NCI-H146 treated with DMSO at 0.1 percent for 48 hours (cell line): ENCODE results near the gene TRAF6.
"Not testable (repeated sequence)": the region's sequence is repeated elsewhere in the genome, so short reads cannot be mapped to it uniquely, and the experiment has no call there.

Source experiments
- DNase-seq: peaks from one replicate; lab custom pipeline; 2025; ENCODE audit not compliant: unreplicated experiment; lab: John Stamatoyannopoulos, UW

The TRAF6 gene

DNA sequence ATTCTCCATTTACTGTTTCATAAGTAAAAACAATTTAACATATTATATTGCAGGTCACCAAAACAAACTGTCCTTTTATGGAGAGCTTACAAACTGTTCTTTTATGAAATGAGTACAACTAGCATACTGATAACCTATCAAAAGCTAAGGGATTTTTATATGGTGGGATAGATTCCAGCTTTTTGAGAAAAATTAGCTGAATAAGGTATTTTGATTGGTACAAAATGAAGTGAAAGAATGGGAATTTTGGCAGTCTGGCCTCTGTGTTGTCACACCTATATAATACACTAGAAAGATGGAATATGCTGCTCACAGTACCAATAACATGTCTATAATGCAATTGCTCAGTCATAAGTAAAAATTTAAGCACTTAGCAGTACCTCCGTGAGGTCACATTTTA is 11.4 kb downstream of the TRAF6 start:
- no peak for DNase-seq

DNA sequence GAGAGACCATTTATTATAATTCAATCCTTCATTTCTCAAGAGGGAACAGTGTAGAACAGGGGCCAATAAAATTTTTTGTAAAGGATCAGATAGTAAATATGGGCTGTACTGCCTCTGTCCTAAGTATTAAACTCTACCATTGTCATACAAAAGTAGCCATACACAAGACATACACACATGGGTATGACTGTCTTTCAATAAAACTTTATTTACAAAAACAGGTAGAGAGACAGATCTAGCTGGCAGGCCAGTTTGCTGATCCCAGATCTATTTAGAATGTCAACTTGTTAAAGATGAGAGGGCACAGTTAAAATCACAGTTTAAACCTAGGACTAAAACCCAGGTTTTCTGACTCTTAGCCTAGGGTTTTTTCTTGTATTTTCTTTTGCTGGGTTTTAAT is 16.7 kb downstream of the TRAF6 start:
- DNase-seq: no peak

DNA sequence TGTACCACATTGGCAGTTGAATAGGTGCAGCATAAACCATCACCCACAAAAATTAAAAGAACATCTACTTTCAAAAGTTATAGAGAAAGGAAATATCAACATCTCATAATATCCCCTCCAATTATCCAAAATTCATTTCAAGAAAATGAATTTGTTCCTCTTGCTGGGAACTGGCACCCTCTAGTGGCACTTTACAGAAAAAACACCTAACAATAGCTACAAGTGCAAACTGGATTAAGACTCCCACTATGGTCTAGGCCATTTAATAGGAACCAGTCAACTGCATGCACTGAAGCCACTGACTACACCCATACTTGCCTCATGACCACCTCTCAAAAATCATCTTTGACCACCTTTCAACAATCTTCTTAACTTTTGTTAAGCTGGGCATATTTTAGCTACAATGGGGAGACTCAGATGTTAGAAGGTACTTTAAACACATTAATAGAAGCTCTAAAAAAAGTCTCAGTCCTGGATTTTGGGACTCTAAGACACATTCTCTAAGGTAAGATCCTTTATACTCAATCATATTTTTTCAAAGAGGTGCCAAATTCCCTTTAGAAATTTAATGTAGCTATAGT is 17.3 kb downstream of the TRAF6 start:
- peak; percentile 21 for DNase-seq

DNA sequence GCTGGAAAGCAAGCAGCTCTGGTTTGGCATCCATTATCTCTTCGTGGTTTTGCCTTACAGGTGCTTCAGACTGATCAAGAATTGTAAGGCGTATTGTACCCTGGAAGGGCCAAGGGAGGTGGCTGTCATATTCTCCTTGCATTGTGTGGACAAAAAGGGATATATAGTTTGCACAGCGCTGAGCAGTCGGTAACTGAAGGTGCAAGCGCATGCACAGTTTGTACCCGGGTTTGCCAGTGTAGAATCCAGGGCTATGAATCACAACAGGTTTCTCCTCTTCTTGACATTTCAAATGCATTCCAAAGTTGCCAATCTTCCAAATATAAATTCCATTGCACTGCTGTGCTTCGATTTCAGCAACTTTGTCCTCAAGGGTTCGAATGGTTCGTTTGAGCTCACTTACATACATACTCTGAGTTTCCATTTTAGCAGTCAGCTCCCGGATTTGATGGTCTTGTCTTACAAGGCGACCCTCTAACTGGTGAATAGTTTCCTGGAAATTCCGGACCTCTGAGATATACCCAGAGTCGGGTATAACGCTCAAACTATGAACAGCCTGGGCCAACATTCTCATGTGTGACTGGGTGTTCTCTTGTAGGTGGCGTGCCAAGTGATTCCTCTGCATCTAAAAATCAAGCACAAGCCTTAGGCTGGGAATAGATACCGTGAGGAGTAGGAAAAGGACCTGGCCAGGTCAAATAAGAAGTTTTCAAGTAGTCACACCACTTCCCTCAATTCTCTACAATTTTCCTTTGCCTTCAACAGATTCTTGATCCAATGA is 19.9 kb downstream of the TRAF6 start:
- no peak for DNase-seq

DNA sequence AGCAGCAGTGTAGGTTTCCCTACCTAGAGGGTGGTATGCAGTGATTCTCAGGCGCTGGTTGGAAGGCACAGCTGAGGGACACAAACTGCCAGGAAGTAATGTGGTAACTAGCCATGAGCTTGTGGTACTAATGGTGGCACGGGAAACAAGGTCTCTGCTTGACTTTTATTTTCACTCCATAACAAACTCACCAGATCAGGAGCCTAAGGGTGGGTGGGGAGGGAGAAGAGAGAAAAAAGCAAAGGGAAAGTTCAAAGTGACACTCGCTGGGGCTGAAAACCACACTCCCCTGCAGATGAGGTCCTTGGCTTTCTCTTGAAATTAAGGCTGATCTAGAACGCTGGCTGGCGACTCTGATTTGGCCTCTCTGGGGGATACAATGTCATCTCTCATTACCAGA is 22.0 kb downstream of the TRAF6 start:
- DNase-seq: no peak

DNA sequence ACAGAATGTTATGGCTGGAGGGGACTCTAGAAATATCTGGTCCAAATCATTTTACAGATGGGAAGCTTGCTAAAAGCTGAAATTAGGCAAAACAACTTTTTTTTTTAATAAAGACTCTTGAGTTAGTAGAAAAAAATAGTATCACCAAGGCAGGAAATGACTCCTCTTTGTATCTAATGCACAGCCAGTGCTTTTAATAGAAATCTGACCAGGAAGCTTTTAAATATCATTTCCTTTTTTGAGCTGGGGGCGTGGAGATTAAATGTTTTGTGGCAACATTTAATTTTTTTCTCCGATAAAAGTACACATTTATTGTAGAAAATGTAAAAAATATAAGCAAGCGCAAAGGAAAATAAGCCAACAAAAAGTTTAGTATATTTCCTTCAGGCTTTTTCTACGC is 22.5 kb downstream of the TRAF6 start:
- DNase-seq: no peak

DNA sequence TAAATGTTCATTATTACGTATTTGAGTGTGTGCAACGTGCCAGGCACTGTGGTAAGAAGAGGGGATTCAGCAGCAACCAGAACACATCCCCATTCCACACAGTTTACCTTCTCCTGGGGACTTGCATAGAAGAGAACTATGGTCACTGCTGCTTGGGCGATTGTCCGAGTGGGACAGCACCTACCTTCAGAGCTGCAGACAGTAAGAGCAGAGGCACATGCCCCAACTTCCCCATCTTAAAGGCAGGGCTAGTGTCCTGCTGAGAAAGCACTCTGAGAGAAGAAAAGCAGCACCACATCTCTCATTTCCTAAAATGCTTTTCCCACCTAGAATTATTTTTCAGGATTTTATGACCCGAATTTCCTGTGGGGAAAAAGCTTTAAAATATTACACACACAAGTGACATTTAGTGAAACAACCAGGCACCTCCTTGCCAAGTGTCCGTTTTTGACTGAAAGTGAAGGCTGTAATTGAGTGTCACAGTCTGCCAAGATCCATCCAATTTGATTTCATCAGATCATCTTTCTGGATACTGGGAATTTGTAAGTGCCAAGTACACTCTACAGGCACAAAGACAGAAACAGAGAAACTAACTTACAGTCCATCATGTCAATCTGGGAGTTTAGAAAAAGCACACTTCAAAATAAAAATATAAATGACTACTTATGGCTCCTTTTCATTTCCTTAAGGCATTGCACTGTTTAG is 24.6 kb downstream of the TRAF6 start:
- no peak for DNase-seq

DNA sequence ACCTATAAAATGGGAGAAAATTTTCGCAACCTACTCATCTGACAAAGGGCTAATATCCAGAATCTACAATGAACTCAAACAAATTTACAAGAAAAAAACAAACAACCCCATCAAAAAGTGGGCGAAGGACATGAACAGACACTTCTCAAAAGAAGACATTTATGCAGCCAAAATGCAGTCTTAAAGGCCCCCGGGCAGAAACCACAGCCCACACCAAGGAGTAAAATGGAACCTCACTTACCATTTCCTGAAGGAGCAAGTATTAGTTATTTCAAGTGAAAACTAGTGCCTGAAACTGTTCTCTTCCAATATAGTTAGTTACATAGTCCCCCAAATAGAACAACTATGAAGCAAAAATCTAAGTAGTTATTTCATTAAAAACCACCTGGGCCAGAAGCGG is 27.0 kb downstream of the TRAF6 start:
- not testable (repeated sequence) for DNase-seq

DNA sequence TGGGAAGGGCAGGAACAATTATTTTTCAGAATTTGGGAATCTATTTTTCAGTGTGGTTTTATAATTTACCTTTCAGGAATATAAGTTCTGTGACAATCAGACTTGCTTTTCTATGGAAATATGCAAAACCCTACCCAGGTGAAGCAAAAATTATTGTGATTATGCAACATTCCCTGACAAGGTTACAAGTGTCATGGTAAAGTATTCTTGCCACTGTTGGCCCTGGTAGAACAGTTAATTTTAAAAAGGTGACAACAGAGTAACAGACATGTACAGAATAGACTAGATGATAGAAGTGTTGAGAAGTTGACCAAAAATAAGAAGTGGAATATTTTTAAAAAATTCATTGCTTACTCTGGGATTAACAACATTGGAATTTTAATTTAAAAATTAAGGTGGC is 29.2 kb downstream of the TRAF6 start:
- no peak for DNase-seq

DNA sequence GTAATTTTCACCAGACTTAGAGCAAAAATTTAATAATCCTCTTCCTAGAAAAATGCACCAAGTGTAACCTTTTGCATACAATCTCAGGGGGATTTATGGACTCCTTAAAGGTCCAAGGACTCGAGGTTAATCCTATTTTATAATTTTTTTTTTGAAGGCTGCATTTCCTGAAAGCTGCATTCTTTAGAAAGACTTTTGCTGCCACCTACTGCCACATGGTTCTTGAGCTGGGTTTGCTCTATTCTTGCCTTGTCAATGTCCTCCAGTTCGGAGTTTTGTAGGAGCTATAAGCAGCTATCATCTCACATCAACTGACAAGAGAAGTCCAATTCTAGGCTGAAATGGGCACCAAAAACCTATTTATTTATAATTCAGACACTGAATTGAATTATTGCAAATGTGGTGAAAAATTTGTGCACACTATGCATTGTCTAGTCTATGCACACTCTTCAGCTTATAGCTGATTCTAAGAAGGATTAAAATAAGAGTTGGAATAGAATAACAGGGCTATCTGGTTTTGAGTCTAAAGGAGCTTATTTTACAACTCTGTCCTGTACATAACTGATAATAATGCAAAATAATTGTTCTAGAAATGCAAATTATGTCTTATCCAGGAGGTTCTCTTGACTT is 31.3 kb downstream of the TRAF6 start:
- no peak for DNase-seq

DNA sequence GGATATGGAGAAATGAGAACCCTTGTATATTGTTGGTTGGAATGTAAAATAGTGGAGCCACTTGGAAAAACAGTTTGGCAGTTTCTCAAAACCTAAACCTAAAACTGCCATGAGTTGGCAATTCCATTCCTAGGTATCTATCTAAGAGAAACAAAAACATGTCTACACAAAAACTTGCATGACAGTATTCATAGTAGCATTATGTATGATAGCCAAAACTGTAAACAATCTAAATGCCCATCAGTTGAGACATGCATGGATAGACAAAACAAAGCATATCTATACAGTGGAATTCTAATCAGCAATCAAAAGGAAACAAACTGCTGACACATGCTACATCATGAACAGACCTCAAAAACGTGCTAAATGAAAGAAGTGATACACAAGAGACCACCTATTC is 34.9 kb downstream of the TRAF6 start:
- DNase-seq: no peak

DNA sequence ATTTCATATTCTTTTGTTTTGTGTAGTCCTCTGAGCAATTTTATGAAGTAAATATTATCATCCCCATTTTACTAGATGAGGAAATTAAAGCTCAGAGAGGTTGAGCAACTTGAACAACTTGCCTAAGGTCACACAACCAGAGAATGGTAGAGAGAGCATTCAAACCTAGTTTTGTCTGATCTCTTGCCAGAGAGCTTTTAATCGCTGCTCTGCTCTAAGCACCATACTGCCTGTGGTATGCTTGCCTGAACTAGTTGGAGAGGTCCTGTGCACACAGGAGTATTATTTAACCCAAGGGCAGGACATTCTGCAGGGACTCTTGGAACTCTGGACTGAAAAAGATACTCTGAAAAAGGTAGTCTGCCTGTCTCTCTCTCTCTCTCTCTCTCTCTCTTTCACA is 38.5 kb downstream of the TRAF6 start:
- no peak for DNase-seq

DNA sequence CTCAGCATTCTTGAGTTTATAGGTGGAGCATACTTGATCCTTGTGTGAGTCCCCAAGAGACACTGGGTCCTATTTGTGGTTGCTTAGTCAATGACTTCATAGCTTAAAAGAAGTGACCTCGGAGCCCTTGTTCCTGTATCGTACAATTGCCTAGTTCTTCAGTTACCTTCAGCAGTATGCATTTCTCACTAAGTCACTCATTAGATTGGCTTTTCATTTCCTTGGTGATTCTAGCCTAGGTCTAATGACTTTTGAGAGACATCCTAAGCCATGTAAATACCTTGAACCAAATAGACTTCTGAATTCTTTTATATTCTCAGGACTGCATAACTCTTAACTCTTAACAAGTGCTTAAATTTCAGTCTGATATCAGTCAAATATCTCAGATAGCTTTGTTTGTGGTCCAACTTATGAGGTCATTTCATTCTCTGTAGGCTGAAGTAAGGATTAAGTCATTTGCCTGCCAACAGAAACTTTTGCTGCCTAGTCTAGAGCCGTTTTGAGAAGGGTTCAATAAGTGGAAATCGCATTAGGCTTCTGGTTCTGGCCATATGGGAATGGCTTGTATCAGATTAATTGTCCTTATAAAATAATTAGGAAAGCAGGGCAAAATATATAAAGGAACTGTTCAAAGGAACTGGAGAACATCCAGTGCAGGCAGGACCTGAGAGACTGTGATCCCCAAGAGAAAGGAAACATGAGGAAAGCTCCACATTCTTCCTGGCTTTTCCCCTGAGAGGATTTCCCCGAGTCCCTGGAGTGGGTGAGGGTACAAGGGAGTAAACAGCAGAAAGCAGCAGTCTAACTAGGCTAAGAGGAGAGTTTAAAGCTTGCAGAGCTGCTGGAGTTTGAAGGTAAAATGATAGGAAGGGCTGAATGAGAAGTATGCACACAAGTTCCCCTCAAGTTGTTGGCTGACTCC is 39.9 kb downstream of the TRAF6 start:
- DNase-seq: no peak

DNA sequence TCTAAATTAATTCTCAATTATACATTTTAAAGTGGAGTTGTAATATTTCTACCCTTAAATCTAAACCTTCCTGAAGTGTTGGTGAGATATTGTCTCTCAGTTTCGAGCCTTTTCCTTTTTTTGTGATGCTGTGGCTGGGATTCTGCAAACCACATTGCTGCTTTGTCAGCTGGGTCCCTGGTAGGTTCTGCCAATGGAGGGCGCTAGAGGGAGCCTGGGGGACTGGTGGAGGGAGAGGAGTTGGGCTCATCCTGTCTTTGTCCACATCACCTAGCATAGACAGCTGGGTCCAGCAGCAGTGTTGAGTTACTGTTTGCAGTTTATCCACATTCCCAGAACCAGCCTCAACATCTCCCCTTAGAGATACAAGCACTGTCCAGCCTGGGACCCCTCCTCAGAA is 41.0 kb downstream of the TRAF6 start:
- no peak for DNase-seq

DNA sequence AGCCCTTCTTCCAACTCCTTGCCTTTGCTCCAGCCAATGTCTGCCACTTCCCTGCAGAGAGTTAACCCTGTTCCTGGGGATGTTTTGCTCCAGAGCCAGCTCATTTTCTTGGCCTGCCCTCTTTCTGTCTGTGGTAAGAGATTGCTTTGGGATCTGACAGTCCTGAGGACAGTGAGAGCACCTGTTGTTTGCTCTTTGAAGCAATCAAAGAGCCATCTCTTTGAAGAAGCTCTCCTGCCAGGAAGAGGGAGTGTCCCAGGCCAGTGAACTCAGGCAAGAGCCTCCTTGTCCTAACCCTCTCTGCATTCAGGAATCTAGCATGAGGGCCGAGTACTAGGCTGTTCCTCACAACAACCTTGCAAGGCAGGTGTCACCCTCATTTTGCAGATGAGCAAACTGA is 42.2 kb downstream of the TRAF6 start:
- DNase-seq: no peak

DNA sequence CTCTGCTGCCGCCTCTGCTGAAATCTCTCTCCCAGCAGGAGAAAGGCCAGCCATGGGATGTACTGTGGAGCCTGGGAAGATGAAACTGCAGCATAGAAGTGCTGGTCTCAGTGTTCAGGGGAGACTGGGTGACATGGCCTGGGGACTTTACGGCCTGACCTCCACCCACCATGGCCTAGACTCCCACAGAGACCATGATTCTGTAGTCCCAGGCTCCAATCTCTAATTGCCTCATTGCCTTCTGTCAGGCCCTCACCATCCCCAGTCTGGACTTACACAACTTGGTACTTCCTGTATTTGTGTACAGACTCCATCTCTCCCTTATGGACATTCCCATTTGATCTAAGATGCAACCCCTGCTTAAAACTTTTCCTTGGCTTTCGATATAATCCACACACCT is 43.1 kb downstream of the TRAF6 start:
- no peak for DNase-seq

DNA sequence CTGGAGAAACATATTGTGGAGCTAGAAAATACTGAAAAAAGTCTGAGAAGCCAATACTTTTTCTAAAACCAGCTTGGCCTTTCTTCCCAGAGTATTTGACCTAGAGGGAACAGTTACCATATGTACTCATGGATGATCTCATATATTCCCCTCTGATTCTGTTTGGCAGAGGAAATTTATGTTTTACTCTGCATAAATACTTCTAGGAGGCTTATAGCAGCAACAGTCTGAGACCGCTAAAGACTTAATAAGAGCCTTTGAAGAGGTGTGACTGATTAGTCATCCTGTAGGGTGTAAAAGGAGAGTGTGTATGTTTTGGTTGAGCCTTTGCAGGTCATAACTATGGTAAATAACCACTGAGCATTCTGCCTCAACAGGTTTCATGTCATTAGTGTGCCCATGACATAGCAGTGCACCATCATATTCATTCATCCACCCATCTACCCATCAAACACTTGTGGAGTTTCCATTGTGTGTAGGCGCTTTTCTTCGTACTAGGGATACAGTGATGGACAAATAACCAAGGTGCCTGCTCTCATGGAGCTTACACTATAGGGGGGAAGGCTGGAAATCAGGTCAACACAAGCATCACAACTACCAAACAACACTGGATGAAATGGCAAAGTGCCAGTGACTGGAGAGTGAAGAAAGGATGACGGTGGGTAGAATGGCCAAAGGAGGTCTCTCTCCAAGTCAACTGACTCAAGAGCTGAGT is 44.5 kb downstream of the TRAF6 start:
- no peak for DNase-seq

DNA sequence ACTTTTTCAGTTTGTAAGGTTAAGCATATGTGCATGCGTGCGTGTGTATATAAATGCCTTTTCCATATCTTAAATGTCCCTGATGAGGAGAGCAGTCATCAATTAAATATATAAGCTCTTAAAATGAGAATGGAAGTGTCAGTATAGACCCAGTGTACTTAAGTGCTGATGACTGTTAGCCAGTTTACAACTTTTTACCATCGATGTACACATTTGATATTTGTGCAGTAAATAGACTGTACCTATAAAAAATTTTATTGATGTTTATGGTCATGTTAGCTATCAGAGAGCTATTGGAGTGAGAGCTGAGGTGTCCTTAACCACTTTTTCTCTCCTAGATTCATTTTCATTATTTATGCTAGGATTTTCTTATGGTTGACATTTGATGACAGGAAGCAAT is 45.4 kb downstream of the TRAF6 start:
- DNase-seq: no peak

DNA sequence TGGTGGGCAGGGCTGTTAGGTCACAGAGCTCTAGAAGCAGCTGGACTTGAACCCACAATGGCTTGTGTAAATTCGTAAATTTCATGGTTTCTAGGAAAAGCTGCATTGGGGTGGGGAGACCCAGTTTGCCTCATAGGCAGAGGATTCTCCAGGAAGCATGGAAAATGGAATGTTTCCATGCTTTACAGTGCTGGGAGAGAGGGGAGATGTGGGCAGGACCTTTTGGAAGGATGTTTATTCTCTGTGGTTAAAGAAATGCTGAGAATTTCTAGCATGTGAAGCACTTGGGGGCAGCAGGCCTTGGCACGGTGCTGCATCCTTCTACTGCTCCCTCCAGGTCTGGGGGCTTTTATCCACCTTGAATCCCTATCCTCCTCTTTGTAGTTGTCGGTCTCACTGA is 46.3 kb downstream of the TRAF6 start:
- DNase-seq: no peak

DNA sequence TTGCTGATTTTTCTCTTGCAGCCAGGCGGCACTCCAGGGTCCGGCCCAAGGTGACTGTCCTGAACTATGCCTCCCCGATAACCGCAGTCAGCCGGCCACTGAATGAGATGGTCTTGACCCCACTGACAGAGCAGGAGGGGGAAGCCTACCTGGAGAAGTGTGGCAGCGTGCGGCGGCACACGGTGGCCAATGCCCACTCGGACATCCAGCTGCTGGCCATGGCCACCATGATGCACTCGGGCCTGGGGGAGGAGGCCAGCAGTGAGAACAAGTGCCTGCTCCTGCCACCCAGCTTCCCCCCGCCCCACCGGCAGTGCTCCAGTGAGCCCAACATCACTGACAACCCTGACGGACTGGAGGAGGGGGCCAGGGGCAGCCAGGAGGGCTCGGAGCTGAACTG is 47.8 kb downstream of the TRAF6 start:
- DNase-seq: no peak
